ENCODE results near the gene CCND3.
"Not testable (repeated sequence)": the region's sequence is repeated elsewhere in the genome, so short reads cannot be mapped to it uniquely, and the experiment has no call there.

CCND3 gene

DNA sequence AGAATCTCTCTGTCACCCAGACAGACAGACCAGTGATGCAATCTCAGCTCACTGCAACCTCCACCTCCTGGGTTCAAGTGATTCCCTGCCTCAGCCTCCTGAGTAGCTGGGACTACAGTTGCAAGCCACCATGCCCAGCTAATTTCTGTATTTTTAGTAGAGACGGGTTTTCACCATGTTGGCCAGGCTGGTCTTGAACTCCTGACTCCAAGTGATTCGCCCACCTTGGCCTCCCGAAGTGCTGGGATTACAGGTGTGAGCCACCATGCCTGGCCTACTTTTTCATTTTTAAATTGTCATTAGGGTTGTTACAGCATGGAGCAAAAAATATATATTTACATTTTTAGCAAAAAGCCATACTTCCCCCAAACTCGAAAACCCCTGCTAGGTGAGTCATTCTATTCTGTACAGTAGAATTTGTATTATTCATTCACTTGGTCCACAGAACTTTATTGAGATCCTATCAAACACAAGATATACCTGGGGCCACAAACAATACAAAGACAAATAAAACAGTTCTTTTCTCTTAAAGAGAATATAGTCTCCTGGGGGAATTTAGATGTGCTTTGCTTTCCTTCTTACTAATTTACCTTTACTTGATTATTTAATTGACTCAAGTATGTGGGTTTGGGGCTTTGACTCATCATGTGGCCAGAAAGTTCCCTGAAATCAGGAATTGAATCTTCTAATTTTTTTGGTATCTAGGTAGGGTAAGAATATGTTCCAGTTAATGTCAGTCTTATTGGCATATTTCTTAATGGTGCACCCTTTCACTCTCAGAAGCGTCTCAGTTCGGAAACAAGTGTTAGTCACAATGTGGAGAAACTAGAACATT, 16.6 kb upstream of the CCND3 start:
- no peak overlapping the region for H3K27ac ChIP-seq
- H3K4me3 ChIP-seq: no peak overlapping the region
- no peaks in the 10 kb centered on the region for H3K36me3 ChIP-seq (ENCODE audit: insufficient read depth, low read length)
- TF ChIP-seq POLR2AphosphoS5 (IDR thresholded peaks at IDR 0.05; ENCODE audit: borderline replicate concordance, low read depth, low read length) (no peak), EZH2 (IDR thresholded peaks at IDR 0.05) (no peak), FOXP2 (optimal IDR thresholded peaks at IDR 0.05; ENCODE audit: control extremely low read depth, extremely low read length, insufficient read depth) (no peak)
- no peaks in the 10 kb centered on the region for H3K9me3 ChIP-seq (ENCODE audit: low read depth, low read length)
- H3K9ac ChIP-seq (ENCODE audit: insufficient read length): no peak overlapping the region
- DNase-seq (ENCODE audit: low read depth, low spot score): no peak

DNA sequence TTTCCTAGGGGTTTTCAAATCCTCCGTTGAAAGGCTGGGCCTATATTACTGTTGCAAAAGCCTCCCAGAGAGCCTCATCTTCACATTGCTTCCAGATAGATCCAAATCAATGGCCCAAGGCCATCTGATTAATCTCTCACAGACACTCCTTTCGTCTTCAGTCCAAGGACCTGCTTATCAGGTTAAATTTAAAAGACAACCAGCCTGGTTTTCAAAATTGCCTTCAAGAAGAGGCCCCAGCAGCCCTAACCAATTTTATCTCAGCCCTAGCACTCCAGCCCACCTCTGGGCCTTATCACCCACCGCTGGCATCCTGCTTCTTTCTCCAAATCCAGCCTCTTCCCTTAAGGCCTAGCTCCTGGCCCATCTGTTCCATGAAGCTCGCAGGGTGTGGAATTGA, 15.5 kb upstream of the CCND3 start:
- no peak overlapping the region for H3K4me3 ChIP-seq
- H3K9me3 ChIP-seq (ENCODE audit: low read depth, low read length): no peaks in the 10 kb centered on the region
- no peak overlapping the region for H3K9ac ChIP-seq (ENCODE audit: insufficient read length)
- no peaks in the 10 kb centered on the region for H3K36me3 ChIP-seq (ENCODE audit: insufficient read depth, low read length)
- TF ChIP-seq POLR2AphosphoS5 (IDR thresholded peaks at IDR 0.05; ENCODE audit: borderline replicate concordance, low read depth, low read length): no peak
- no peak for DNase-seq (ENCODE audit: low read depth, low spot score)
- H3K27ac ChIP-seq: no peak overlapping the region

DNA sequence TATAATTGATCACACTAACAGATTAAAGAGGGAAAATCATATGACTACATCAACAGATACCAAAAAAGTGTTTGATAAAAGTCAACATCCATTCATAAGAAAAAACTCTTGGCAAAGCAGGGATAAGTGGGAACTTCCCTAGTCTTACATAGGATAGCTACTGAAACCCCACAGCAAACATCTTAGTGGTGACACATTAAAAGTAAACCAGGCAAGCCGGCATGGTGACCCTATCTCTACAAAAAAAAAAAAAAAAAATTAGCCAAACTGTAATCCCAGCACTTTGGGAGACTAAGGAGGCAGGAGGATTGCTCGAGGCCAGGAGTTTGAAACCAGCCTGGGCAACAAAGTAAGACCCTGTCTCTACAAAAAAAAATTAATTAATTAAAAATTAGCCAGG, 13.8 kb upstream of the CCND3 start:
- no peak overlapping the region for H3K9ac ChIP-seq (ENCODE audit: insufficient read length)
- H3K4me3 ChIP-seq: no peak overlapping the region
- no peak for DNase-seq (ENCODE audit: low read depth, low spot score)
- H3K9me3 ChIP-seq (ENCODE audit: low read depth, low read length): no peaks in the 10 kb centered on the region
- H3K27ac ChIP-seq: no peak overlapping the region
- TF ChIP-seq POLR2AphosphoS5 (IDR thresholded peaks at IDR 0.05; ENCODE audit: borderline replicate concordance, low read depth, low read length) (no peak), EZH2 (IDR thresholded peaks at IDR 0.05) (no peak), FOXP2 (optimal IDR thresholded peaks at IDR 0.05; ENCODE audit: control extremely low read depth, extremely low read length, insufficient read depth) (no peak)
- no peaks in the 10 kb centered on the region for H3K36me3 ChIP-seq (ENCODE audit: insufficient read depth, low read length)

DNA sequence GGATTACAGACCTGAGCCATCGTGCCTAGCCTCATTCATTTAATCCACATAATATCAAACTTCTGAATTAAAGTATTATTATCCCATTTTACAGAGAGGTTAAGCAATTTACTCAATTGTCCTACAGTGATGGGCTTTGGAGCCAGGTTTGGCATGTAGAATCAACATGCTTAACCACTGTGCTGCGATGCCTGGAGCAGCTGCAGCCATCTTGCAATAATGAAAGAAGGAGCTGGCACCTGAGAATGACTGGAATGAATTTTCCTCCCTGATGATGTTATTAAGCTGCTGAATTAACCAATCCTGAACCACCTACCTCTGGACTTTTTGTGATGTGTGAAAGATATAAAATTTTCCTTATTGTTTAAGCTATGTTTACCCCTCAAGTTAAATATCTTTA, 13.1 kb upstream of the CCND3 start:
- Histone ChIP-seq H3K36me3 (ENCODE audit: insufficient read depth, low read length) (no peaks in the 10 kb centered on the region), H3K9me3 (ENCODE audit: low read depth, low read length) (no peaks in the 10 kb centered on the region), H3K27ac (no peak overlapping the region), H3K9ac (ENCODE audit: insufficient read length) (no peak overlapping the region), H3K4me3 (no peak overlapping the region)
- no peak for DNase-seq (ENCODE audit: low read depth, low spot score)
- TF ChIP-seq FOXP2 (optimal IDR thresholded peaks at IDR 0.05; ENCODE audit: control extremely low read depth, extremely low read length, insufficient read depth): no peak
- TF ChIP-seq EZH2 (IDR thresholded peaks at IDR 0.05): no peak
- TF ChIP-seq POLR2AphosphoS5 (IDR thresholded peaks at IDR 0.05; ENCODE audit: borderline replicate concordance, low read depth, low read length): no peak

DNA sequence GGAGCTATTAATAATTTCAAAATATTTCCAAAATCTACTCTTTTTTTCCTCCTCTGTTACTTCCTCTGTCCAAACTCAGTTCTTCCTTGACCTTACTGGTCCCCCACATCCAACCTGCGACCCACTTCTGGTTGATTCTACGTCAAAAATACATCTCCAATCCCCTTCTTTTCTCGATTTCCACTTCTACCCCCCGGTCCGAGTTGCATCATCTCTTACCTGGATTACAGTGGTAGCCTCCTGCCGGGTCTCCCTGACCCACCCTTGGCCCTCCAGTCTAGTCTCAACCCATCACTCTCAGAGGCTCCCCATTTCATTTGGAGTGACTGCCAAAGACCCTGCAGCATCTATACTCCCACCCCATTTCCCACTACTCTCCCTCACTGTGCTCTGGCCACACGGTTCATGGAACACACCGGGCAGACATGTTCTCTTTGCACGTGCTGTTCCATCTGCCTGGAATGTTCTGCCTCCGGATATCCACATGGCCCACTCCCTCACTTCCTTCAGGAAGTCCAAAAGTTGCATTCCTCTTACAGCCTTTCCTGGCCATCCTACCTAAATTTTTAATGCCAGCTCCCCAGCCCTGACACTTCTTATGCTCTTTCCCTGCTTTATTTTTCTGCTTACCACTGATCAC, 6.1 kb upstream of the CCND3 start:
- TF ChIP-seq POLR2AphosphoS5 (IDR thresholded peaks at IDR 0.05; ENCODE audit: borderline replicate concordance, low read depth, low read length) (no peak), FOXP2 (optimal IDR thresholded peaks at IDR 0.05; ENCODE audit: control extremely low read depth, extremely low read length, insufficient read depth) (no peak), EZH2 (IDR thresholded peaks at IDR 0.05) (no peak)
- H3K36me3 ChIP-seq (ENCODE audit: insufficient read depth, low read length): no peaks in the 10 kb centered on the region
- no peak overlapping the region for H3K9ac ChIP-seq (ENCODE audit: insufficient read length)
- H3K27ac ChIP-seq: no peak overlapping the region
- no peaks in the 10 kb centered on the region for H3K9me3 ChIP-seq (ENCODE audit: low read depth, low read length)
- no peak for DNase-seq (ENCODE audit: low read depth, low spot score)
- H3K4me3 ChIP-seq: no peak overlapping the region

DNA sequence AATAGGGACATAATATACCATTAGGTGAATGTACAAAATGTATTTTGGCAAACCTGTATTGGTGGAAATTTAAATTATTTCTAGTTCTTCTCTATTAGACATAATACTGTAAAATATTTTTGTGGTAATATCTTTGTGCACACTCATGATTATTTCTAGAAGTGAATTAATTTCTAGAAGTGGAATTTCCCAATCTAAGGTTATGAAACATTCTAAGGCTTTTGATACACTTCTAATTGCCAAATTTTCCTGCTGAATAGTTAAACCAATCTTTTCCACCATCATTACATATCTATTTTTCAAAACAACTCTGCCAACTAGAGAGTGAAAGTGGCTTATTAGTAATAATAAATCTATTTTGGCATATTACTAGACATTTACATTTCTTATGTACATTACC, 1.8 kb upstream of the CCND3 start:
- DNase-seq (ENCODE audit: low read depth, low spot score): no peak
- no peaks in the 10 kb centered on the region for H3K36me3 ChIP-seq (ENCODE audit: insufficient read depth, low read length)
- H3K9me3 ChIP-seq (ENCODE audit: low read depth, low read length): no peaks in the 10 kb centered on the region
- TF ChIP-seq EZH2 (IDR thresholded peaks at IDR 0.05): no peak
- TF ChIP-seq POLR2AphosphoS5 (IDR thresholded peaks at IDR 0.05; ENCODE audit: borderline replicate concordance, low read depth, low read length): no peak
- TF ChIP-seq FOXP2 (optimal IDR thresholded peaks at IDR 0.05; ENCODE audit: control extremely low read depth, extremely low read length, insufficient read depth): no peak
- no peak overlapping the region for H3K4me3 ChIP-seq
- no peak overlapping the region for H3K9ac ChIP-seq (ENCODE audit: insufficient read length)
- H3K27ac ChIP-seq: no peak overlapping the region

DNA sequence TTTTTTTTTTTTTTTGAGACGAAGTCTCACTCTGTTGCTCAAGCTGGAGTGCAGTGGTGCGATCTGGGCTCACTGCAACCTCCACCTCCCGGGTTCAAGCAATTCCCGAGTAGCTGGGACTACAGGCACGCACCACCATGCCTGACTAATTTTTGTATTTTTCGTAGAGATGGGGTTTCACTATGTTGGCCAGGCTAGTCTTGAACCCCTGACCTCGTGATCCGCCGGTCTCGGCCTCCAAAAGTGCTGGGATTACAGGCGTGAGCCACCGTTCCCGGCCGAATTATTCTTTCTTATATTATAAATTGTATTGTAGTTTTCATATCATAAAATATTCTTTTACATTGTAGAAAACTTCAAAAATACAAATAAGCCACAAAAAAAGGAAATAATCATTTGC, 1.3 kb upstream of the CCND3 start:
- not testable (repeated sequence) for H3K4me3 ChIP-seq; H3K27ac ChIP-seq; H3K36me3 ChIP-seq (ENCODE audit: insufficient read depth, low read length); DNase-seq (ENCODE audit: low read depth, low spot score); H3K9me3 ChIP-seq (ENCODE audit: low read depth, low read length); H3K9ac ChIP-seq (ENCODE audit: insufficient read length)

DNA sequence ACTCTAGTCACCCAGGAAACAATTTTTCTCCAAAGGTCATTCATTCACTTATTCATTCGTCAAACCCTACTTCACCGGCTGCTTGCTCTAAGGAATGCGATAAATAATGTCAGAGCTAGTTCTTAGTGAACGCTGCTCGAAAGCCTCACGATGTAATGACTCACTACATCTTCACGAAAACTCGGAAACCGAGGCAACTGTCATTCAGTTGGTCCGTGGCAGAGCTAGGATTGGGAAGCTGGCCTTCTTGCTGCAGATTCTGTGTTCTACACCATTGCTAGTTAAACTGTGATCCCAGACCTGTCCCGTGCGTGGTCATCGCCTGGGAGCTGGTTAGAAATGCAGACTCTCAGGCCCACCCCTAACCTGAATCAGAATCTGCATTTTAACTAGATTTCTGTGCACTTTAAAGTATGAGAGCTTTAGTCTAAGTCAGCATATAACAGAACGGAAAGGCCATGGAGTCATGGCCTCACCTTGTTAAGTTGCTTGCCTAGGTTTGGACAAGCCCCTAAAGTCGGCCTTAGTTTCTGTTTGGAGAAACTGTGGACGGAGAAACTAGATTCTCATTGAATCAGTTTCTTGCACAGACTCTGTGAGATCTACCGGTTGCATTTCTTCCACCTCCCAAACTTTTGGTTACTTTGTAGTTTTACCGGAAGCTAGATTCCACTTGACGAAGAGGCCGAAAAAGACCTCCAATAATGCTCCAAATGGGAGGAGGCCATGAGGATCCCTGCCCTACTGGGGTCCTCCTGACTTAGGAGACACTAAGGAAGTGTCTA, 651 bp upstream of the CCND3 start:
- peak overlapping the region; percentile 95 for H3K4me3 ChIP-seq
- no peak overlapping the region for H3K27ac ChIP-seq
- no peak for DNase-seq (ENCODE audit: low read depth, low spot score)
- H3K36me3 ChIP-seq (ENCODE audit: insufficient read depth, low read length): no peaks in the 10 kb centered on the region; the same call in 1 of the 2 replicates
- no peak for TF ChIP-seq EZH2 (IDR thresholded peaks at IDR 0.05)
- TF ChIP-seq FOXP2 (optimal IDR thresholded peaks at IDR 0.05; ENCODE audit: control extremely low read depth, extremely low read length, insufficient read depth): no peak
- TF ChIP-seq POLR2AphosphoS5 (IDR thresholded peaks at IDR 0.05; ENCODE audit: borderline replicate concordance, low read depth, low read length): no peak
- H3K9me3 ChIP-seq (ENCODE audit: low read depth, low read length): no peaks in the 10 kb centered on the region
- H3K9ac ChIP-seq (ENCODE audit: insufficient read length): peak overlapping the region; percentile 39

All from SK-N-MC (cell line).